ENCODE data around the gene AKR7A2.

The AKR7A2 gene

DNA sequence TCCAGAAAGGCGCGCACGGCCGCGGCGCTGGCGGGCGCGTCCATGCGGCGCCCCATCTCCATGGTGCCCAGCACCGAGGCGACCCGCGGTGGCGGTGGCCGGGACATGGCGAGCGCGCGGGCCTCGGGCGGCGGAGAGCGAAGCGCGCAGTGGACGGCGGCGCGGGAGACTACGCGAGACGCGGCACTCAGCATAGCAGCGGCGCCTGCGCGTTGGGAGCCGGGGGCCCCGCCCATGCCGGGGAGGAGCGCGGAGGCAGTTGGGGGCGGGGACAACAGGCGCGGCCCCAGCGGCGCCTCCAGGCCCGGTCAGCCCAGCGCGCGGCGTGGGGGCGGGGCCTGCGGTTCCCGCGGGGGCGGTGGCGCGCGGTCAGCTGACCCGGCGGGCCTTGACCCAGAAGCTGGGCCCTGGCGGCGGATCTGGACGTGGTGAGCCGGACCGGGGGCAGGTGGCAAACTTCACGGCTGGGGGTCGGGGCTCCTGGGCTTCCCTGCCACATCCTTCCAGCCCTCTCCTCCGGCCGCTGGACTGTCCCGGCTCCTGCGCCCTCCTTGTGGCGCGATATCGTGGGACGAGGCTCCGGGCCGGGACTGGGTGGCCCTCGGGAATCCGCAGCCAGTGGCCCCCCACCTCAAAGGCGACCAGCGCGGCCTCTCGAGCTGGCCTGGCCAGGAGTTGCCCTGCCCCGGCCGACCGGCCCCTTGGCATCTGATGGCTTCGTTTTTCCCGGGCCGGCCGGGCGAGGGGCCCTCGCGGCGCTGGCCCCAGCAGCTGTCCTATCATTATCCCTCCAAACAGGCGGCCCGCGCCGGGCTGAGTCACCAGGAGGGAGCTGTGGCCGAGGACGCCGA is at the start of gene AKR7A2, which contains the start of gene SLC66A1:
Gene AKR7A2, minus strand, starts transcription at position 214 of the 851 bp plus-strand sequence. Its CDS starts 20 bp downstream, at position 194.
Gene SLC66A1, plus strand, starts transcription at position 396 of the 851 bp plus-strand sequence. CDS start 5,352 bp downstream, outside the sequence.
- peak; percentile 79 to 81 for DNase-seq

DNA sequence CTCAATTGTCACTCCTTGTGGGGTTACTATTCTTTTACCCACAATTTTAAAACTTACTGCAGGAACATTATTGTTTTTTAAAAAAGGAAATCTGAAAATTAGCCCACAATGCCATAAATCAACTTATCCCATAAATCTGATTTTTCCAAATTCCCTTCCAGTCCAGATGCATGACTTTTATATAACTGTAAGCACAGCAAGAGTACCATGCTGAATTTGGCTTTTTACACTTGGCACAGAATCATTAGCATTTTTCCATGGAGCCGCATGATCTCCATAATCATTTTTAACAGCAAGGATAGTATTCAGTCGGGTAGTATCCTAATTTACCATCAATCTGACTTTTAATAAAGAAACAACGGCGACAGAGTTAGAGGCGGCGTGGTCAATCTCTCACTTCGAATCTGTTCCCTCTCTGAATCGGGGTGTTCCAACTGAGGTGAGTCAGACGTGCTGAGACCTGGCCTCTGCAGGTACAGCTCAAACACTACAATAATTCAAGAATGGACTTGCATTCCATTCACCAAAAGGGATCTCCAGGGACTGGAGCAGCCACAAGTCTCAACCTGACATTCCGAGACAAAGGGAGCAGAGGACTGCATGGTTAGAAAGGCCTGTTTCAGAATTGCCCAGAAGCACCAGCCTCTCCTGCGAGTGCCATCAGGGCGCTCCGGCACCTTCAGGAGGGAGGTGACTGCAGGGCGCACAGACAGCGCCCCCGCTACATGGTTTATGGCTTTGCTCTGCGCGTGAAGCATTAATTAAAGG is 49.1 kb upstream of the AKR7A2 start:
- DNase-seq: no peak

DNA sequence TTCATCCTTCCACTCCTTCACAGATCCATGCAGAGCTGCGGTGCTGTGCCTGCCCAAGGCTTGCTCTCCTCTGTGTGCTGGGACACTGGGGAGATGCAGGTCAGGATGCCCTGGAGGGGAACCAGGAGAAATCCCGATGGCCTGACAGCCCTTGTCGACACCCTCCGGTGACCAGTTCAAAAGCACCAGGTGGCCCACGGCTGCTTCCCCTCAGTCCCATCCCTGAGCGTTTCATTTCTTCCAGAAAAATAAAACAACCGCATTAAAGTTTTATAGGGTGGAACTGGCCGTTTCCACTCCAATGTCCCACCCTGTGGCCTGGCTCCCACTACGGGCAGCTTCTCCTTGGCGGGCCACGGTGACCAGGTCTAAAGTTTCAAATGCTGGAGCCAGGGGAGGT is 48.5 kb upstream of the AKR7A2 start:
- DNase-seq: no peak

DNA sequence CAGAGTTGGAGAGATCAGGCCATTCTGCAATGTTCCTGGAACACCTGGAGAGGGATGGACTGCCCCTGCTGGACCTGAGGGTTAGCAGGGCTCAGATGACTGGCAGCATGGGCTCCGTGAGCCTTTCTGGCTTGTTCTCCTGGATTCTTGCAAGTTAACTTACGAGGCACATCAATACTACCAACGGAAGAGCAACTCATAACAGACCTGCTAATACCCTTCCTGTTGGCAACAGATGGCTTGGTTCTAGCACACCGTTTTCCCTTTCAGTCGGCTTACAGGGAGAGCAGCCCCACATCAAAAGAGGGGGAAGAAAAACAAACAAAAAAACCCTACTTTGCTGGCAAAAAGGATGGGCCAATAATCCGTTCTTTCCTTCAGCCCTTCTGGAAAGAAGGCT is 48.1 kb upstream of the AKR7A2 start:
- DNase-seq: no peak

DNA sequence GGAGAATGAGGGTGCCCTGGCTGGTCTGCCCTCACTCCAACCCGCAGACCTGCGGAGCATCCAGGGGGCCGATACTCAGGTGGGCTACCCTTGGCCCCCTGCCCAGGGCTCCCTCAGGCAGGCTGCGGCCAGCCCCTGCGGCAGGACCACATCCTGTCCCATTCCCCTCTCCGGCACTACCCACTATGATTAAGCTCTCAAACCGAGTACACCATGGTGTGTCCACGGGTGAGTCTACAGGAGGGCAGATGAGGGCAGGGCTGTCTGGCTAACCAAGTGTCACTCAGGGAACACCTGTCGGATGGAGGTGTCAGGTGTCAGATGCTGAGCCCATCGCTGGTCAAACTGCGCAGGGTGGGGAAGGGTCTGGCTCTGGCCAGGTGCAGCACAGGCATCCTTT is 47.4 kb upstream of the AKR7A2 start:
- DNase-seq: no peak

DNA sequence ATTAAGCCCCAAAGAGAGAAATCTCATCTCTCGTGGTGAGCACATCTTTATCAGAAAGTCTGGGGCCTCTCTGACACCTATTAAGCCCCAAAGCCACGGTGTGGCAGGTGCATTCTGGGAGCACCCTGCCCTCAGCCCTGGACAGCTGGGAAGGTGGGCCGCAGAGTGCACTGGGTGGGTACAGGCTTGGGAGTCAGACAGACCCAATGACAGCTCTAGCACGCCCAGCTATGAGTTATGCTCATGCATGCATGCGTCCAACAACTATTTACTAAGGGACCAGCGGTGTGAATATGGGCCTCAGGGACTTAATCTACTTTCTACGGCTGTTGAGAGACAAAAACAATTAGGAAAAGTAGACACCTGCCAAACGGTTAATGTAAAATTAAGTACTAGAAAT is 46.8 kb upstream of the AKR7A2 start:
- DNase-seq: no peak

DNA sequence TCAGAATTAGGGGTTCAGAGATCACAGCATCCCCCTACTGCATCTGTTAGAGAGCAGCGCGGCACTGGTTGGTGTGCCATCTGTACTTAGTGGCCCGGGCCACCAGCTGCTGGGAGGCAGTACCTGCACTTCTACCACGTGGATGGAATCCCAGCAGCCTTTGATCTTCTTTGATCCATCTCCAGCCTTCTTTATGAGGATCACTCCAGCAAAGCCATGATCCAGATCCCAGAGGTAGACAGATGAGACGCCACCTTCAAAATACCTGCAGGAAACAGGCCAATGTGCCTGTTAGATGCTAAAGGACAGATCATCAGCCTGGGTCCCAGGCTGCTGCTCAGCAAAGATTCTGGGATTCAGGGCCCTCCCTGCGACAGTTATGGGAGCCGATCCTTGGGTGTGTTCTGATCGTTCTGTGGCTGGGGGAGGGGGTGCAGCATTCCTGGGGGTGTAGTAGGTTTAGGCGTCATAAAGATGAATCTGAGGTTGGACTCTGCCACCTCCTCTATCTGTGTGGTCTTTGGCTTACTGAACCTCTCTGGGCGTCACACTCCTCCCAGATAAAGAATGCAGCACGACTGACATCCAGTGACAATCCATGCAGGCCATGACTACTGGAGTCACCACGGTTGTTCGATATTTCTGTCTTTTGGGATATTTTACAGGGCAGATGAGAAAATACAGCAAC is 45.5 kb upstream of the AKR7A2 start:
- no peak for DNase-seq

DNA sequence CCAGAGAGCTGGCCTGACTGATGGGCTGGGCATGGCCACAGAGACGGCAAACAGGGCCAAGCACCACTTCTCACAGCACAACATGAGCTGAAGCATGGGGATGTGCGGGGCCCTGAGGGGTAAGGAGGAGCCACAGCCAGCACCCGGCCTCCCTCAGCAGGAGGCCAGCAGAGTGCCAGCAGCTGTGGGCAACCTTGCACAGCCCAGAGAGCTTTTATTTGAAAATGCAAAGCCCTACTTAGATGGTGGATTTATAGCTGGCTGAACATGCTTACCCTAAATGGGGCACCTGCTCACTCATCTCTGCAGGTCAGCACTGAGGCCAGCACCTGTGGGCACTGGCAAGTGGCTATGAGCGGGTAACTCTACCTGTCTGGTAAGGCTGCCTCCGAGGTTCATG is 44.3 kb upstream of the AKR7A2 start:
- no peak for DNase-seq

DNA sequence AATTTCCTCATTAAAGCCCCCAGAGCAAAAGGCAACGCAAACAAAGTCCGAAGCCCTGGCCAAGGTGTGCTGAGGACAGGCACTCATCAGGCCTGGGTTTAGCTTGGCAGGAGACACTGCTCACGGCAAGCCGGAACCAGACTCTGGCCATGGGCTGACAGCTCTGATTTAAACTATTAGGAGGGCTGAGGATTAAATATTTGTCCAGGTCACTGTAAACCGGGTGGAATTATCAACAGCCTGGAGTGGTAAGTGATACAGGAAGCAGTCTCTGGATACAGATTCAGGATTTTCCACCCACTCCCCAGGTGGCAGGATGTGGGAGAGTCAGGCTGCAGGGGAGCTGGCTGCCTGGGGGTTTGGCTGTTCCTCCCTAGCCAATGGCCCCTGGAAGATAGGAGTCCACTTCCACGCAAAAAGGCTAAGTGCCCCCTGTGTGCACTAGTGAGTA is 42.6 kb upstream of the AKR7A2 start:
- DNase-seq: no peak

DNA sequence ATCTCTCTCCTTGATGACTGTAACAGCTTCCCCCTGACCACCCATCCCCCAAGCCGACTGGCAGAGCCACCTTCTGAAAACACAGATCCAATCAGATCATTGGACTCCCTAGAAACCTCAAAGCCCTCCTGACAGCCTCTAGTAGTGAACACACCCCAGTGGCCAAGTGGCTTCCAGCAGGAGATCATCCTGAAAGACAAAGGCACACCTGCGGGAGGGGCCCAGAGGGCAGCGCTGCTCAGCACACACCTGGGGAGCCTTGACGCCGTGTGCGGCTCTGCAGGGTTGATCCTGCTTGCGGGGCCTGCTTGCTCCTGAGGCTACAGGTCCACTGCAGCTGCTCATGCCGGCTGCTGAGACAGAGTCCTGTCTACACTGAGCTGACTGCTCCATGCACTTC is 41.7 kb upstream of the AKR7A2 start:
- no peak for DNase-seq

DNA sequence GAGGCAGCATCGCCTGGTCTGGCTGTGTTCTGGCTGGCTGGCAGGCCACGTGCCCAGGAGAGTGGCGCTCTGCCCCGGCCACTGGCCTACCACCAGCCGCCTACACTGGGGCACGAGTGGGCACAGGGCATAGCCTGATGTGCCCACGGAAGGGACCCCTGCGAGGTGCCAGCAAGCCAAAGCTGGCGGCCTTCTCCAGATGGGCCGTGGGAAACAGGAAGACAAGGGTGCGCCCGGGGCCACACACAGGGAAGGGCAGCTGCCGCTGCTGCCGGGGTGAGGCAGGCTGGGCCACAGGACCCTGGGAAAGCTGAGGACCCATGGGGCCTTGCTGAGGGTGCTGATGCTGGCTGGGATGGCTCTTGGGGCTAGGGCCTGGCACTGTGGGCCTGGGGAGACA is 40.9 kb upstream of the AKR7A2 start:
- DNase-seq: no peak

DNA sequence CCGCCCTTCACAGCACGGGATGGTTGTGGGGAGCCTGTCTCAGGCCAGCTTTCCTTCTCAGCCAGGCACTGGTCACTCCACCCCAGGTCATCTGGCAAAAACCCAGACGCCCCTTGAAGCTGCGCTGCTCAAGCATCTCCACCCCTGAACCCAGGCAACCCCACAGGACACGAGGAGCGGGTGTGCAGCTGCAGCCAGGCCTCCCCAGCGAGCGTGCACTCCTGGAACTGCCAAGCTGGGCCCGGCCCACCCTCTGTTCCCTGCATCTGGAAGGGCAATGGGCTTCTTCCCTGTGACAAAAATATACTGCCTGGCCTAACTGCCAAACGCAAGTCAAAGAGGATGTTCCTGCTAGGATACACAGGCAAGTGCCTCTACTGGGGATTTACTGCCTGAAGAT is 39.9 kb upstream of the AKR7A2 start:
- no peak for DNase-seq

DNA sequence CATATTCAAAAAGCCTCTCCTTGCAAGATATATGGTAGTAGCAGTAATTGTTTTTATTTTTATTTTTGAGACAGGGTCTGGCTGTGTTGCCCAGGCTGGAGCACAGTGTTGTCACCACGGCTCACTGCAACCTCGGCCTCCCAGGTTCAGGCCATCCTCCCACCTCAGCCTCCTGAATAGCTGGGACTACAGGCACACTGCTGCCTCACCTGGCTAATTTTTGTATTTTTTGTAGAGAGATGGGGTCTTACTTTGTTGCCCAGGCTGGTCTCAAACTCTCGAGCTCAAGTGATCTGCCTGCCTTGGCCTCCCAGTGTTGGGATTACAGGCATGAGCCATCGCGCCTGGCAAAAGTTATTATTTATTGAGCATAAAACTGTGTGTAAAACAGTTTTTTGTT is 38.6 kb upstream of the AKR7A2 start:
- no peak for DNase-seq

DNA sequence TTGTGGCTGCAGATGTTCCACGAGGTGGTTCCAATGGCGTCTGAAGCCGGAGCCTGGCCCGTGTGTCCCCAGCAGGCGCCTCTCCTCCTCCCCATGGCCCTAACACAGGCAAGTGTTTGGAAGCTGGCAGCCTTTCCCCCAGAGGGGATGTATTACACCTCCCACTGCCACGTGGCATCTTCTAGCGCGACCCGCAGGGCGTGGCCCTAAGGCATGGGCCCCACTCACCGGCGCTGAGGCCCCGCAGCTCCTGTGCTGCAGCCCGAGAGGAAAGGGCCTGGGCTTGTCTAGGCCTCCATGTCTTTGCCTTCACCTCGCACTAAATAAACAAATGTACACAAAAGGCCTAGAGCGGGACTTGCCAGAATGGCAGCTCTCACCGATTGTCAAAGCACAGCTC is 38.1 kb upstream of the AKR7A2 start:
- DNase-seq: no peak

DNA sequence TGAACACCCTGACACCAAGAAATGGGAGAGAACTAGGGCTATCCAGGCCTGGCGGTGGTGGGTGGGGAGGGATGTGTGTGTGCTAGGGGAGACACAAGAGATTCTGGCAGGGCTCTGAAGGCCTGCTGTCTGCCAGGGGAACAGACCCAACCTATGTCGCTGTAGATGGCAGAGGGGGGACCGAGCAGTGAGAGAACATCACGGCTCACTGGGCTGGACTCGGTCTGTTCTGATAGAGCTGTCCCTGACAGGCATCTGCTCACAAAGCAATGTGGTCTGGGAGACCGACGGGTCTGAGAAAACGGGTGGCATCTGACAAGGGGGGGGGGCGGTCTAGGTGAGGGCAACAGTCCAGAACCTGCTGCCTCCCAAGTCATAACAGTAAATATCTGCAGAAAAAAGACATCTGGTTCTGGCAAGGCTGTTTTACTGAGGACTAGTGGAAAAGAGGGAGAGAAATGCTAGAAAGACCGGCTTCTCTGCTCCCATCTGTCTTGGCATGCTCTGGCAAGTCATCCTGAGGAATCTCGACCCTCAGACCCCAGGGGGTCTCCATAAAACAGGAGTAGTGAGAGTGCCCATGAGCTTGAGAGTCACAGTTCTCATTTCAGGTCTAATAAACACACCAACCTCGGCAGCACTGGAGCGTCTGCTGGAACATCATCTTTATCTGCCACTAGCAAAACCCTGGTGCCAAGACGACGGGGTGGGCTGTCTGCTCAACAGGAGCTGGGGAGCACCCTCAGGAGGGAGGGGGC is 36.7 kb upstream of the AKR7A2 start:
- DNase-seq: no peak

DNA sequence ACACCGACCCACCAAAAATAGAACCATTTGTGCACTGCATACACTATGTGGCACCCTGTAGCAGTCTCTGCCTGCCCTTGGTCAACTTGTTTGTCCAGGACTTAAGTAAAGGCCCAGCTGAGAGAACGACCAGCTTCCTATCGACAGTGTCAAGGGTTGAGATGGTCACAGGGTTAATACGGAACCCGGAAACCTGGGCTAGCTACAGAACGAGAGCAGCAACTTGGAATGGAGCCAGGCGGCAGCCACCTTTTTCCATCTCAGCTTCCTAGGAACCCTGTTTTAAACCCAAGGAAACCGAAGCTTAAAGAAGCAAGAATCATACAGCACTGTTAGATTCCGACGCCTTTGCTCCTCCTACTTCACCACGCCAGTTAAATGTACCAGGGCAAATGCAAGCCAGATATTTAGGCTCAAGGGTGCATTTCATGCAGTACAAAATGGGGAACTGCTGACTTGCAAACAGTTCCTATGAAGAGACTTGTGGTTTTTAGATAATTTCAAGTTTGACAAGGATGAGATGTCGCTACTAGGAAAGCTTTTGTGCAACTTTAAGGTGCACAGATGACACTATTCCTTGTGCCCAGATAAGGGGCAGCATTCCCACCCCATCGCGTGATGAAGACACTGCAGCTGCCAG is 35.7 kb upstream of the AKR7A2 start:
- DNase-seq: no peak

DNA sequence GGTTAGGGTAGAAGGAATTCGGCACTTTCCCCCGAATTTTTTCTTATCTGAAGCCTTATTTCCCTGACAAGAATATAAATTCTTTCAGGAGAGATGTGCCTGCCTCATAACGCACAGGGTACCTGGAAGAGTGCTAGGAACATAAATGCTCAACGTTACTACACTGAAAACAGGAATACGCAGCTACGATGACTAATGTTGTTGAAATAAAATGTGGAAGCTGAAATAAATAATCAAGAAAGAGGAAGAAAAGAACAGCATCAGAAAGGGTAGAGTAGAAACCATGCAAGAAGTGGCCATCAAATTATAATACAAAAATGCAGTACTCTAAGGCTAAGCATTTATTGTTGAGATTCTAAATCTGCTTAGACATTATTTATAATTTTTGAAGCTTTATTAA is 34.1 kb upstream of the AKR7A2 start:
- DNase-seq: no peak

DNA sequence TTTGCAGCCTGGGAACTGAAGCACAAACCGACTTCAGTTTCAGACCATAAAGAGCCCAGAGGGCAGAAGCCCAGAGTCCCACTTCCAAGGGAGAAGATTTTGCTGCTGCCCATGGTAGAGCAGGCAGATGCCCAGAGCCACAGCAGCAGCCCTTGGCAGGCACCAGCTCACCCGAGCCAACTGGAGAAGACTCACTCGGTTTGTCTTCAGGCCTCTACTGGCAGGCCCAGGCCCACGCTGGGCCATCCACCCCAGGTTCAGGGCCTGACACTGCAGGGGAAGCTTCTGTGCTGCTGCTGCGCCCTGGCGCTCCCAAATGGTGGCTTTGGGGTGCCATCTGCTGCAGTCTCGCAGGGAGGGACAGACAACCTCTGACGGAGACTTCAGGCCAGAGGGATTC is 33.4 kb upstream of the AKR7A2 start:
- DNase-seq: no peak

DNA sequence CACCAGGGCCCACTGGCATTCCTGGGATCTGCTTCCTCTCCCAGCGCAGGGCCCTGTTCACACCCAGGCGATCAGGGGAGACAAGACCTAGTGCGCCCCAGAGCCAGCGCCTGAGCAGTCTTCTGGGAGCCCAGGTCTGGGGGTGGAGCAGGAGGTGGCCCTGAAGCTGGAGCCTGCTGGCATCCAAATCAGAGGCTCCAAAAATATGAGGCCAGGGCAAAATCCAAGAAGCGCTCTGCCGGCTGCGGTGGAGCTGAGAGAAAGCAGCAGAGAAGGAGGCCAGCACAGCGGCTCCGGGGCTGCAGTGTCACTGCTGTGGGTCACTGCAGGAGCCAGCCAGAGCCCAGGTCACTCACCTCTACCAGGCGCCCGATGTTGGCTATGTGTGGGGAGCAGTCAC is 32.9 kb upstream of the AKR7A2 start:
- no peak for DNase-seq

DNA sequence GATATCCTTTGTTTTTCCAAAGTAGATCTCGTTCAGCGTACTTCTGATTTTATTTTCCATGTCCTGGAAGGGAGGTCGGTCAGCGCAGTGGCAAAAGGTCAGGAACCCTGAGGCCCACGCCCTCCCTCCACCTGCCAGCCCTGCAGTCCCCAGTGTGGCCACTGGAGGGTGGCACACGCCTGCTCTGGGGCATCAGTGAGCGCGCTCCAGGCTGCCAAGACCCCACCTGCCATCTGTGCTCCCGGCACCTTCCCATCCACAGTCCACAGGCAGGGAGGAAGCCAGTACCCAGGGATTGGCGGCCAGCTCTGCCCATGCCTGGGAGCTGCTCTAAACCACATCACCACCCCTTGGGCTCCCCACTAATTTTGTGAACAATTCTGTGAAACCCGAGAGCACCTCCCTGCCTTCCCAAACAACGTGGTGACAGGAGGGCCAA is 32.4 kb upstream of the AKR7A2 start:
- DNase-seq: peak; percentile 10 to 25

DNA sequence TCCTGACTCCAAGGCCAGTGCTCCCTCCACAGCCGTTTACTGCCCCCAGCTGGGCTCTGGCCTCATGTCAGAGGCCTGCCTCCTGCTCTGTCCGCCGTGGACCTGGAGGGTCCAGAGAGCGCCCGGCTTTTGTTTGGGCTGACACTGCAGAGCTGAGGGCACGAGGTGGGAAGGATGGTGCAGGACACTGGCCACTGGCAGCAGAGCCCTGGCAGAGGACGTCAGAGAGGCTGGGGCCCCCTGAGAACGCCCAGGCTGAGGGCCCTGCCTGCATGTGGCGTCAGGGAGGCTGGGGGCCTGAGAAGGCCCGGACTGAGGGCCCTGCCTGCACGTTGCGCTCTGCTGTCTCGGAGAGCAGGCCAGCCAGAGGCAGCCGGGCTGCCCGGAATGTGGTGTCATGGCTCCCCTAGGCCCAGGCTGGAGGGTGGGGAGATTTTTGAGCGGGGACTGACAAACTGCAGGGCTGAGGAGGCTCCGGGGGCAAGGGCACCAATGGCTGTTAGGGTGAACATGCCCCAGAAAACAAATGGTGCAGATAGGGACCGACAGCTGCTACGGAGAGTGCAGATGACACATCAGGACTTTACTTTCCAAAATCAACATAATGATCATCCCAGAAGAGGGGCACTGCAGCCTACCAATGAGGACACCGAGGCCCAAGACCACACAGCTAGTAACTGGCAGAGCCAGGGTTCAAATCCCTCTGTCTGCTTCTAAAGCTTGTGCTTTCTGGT is 31.8 kb upstream of the AKR7A2 start:
- no peak for DNase-seq
